HG03575 (cell line): ENCODE measurements around the gene MSLN.

Experiments
- ATAC-seq: cut with Tn5 transposase; IDR thresholded peaks from one replicate; pipeline ENCODE4 v1.9.1; 2021; ENCODE audit not compliant: unreplicated experiment, insufficient number of reproducible peaks, low FRiP score; ENCODE audit errors: extremely low read depth

MSLN gene

DNA sequence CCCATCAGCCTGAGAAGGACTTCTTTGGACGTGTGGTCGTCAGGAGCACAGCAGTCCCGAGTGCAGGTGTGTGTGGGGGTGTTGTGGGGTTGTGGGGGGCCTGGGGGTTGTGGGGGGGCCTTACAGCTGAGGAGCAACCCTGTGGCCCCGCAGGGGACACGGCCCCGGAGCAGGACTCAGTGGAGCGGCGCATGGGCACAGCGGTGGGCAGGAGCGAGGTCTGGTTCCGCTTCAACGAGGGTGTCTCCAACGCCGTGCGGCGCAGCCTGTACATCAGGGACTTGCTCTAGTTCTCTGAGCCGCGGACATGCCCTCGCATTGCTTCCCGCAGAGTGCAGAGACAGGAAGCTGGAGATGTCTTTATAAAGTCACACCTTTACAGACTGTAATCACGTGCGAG lies 37.2 kb downstream of the MSLN start:
- no peak for ATAC-seq

DNA sequence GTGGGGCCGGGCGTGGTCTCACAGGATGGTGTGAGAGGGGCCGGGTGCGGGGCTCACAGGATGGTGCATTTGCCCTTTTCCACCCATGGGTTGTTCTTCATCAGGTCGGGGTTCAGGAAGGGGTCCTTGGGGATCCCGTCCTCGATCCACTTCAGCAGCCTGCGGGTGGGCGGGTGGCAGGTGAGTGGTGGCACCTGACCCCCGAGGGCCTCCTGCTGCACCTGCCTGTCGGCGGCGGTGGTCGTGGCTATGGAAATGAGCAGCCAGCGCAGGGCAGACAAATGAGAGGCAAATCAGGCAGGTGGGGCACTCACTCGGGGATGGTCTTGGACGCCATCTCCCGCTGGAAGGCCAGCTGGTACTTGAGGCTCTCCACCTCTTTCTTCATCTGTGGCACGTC lies 38.1 kb downstream of the MSLN start:
- no peak for ATAC-seq

DNA sequence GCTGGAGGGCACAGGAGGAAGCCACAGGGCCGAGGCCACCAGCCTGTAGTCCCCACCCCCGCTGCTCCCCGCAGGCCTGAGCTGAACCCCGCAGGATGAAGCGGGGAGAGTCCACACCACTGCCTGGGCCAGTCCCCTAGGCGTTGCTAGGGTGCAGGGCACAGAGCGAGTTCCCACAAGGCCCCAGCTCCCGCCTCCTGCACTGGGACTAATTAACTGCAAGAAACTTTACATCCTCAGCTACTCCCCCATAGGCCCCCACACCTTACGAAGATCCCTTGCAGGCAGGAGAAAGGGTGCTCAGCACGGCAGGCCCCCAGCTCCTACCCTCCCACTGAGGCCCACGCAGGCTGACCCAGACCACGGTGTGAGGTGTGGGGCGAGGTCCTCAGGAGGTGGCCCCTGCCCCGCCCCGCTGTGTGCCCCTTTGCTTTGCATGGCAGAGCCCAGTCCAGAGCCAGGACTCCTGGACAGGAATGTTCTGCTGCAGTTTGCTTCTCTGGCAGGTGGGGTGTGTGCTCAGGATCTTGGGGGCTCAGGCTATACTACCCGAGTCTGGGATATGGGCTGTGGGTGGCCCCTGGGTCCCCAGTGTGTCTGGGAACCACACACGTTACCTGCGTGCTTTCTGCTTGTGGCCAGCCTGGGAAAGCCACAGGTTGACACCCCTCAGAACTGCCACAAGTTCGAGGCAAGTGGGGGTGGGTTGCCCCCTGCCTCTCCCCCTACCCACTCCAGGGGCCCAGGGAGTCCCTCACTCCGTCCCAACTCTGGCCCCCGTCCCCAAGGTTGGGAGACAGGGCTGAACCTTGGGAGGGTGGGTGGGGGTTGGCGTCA lies 38.8 kb downstream of the MSLN start:
- no peak for ATAC-seq

DNA sequence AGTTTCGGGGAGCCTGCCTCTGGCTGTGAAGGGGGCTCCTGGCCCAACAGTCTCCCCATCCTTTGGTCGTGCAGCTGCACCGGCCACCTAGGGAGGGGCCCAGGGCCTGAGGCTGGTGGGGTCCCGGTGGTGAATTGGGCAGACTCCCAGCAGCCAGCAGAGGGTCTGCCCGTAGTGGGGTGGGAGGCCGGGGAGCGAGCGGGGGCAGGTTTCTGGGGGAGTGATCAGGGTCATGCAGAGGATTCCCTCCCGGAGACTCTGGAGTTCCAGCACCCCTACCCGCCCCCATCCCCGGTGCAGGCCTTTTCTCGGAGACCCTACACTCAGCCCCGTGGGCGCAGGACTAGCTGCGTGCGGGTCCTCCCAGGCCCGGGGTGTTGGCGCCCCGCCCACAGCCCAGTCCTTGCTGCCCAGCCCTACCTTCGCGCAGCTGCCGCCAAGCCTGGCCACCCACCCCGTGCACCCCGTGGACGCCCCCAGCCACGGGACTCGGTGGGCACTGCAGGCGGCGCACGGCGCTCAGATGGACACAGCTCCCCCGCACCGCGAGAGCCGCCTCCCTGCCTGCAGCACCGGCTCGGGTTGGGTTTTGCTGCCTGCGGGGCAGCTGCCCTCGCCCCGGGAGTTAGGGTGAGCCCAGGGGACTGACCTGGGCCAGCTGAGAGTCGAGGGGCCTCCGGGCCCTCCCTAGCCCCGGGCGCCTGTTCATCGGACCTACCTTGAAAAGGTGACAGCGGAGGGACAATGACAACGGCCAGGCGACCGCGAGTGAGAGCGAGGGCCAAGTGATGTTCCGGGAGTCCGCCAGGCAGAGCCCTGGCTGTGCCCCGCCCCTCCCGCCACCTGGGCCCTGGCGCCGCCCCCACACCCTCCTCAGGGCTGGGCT lies 39.7 kb downstream of the MSLN start, which contains the start of gene GNG13:
Gene GNG13 (minus strand): TSS at position 787 of the 886 bp plus-strand sequence. CDS start 1,657 bp downstream, outside the sequence.
- no peak for ATAC-seq

DNA sequence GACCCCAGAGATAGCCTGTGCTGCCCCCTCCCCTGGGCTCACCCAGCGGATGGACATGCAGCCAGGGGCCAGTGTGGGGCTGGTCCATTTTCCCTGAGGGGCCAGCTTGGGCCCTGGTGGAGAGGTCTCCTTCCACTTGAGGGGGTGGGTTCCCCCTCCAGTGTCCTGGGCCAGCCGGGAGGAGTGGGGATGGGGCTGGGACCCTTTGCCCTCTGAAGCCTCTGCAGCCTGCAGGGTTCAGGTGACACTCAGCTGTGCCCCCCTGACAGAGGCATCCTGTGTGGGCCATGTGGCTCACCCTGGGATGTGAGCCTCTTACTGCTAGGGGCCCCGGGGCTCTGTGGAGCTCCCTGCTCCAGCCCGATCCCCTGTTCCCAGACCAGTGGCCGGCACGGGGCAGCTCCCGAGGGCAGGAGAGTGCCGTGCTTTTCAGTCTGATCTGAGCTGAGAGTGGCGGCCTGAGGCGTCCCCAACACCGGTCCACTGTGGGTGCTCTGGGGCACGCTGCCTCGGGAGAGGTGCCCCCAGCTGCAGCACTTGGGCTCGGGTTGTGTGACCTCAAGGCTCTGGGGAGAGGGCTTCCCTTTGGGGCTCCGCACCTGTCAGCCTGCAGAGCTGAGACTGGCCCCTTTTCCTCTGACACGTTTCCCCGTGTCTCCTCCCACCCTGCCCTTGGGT lies 40.4 kb downstream of the MSLN start:
- ATAC-seq: no peak

DNA sequence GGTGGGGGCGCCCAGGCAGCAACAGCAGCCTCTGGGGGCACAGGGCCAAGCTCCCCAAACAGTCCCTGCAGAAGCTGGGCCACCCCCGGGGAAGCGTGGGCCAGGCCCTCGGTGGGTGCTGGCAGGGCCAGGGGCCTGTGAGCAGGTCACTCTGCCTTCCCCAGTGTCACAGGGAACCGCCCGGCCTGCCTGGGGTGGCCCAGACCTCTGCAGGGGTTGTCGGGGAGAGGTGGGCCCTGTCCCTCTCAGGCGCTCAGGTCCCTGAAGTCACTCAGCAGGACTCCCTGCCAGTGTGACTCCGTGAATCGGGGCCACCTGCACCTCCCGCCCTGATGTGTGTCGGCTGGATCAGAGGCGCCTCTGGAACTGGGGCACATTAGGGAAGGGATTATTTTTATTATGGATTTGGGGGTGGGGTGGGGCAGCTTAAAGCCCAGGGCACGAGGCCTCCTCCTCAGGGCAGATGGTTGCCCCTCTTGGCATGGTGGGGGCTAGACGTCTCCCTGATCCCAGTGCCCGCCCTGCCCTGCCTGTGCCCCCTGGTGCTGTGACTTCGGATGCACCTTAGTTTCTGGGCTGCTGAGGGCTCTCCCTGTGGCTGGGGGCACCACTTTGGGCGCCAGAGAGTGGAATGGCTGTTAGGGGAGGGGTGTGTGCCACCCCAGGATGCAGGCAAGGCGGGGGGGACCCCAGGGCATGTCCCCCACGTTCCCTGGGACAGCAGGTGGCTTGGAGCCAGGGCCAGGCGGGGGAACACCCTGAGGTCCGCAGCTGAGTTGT lies 41.2 kb downstream of the MSLN start:
- ATAC-seq: no peak

DNA sequence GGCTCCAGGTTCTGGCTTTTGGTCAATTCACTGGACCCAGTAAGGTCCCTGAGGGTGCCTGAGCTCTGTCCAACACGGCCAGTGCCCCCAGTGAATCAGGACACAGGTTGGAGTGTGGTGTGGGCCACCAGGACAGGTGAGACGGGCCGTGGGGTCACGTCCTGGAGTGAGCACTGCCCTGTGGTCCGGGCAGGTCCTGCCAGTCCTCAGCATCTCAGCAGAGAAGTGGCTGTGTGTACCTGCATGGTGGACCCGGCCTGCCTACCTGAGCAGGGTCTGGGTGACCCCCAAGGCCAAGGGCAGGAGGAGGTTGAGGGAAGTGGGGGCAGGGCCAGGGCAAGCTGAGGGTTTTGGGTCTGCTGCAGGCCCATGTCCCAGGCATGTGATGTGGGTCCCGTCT lies 41.9 kb downstream of the MSLN start:
- ATAC-seq: no peak

DNA sequence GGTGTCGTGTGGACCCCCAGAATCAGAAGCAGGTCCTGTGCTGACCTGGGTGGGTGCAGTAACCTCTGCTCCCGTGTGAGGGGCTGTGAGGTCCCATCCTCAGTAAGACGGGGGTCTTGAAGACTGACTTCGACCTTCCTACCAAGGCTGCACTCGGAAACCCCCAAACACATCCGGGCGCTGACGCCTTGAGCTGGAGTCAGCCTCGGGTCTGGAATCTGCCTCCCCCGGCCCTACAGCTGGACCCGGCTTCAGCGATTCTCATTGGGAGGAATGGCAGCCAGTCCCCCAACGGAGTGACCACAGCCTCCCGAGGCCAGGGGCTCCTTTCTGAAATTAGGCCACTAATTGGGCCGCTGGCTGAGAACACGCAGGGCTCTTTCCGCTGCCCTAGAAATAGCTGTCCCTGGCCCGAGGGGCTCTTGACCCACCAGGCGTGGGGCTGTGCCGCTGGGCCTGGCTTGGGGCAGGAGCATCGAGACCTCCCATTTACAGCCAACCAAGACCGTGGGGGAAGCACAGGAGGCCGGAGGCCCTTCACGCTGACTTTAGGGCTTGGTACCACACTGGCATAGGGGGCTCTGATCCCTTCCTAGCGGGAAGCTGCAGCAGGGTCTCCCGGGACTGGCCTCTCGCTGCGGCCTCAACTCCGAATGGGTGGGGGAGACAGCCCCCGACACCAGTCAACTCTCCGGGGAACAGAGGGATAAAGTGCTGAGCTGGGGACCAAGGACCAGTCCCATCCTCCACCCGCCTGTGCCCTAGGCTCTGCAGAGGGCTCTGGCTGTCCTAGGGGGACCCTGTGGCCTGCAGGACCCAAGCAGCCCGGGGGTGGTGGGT lies 42.6 kb downstream of the MSLN start:
- ATAC-seq: no peak

DNA sequence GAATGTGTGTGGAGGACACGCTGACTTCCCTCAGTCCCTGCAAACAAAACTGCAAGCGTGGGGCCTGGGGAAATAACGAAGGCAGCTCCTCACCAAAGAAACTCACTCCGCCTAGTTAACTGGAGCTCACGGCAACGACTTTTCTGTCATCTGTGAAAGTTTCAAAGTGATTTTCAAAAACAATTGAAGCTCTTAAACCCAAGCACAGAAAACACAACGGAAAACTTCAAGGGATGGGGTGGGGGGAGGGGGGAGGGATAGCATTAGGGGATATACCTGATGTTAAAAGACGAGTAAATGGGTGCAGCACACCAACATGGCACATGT lies 43.2 kb downstream of the MSLN start:
- ATAC-seq: no peak

DNA sequence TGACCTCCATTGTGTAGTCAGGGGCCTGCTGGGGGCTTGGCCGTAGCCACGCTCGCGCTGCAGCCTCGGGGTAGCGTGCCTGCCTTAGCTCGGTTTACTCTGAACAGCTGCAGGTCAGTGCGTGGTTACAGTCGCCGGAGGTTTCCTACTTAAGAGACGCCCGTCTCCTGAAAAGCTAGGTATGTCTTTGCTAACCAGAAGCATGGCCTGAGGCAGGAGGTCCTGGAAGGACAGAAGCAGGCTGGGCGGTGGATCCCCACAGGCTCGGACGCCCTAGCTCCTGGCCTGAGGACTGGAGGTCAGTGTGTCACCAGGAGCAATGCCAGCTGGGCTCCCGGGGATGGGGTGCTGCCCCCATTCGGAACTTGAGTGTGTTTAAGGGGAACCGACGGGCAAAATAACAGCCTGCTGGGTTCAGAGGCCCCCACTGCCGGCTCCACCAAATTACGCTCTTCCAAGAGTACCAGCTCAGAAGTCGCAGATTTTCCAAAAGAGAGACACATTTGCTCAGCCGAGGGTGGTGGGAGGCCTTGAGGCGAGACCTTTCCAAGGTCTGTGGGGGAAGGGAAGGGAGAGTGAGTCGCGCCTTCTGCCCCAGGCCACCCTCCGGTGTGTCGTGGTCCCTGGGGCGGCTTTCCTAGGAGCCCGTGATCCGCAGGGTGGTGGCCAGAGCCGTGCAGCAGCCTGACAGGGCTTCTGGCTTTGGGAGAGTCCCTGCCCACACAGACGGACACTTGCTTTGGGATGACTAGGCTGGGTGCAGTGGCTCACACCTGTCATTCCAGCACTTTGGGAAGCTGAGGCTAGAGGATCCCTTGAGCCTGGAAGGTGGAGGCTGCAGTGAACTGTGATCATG lies 43.9 kb downstream of the MSLN start:
- ATAC-seq: no peak

DNA sequence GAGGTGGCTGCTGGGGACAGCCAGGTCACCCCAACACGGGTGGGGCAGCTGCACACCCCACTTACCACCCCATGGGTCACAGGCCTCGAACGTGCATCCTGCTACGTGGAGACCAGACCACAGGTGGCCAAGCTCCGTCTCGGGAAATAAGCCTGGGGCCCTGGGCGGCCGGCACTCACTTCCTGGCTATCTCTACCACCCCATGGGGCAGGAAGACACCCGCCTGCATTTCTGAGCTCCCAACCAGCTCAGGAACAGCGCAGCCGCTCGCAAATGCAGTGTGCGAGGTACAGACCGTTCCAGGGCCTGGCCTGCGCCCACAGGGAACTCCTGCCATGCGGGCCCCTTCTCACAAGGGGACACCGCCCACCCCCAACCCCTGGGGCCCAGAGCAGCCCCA lies 44.9 kb downstream of the MSLN start:
- ATAC-seq: no peak

DNA sequence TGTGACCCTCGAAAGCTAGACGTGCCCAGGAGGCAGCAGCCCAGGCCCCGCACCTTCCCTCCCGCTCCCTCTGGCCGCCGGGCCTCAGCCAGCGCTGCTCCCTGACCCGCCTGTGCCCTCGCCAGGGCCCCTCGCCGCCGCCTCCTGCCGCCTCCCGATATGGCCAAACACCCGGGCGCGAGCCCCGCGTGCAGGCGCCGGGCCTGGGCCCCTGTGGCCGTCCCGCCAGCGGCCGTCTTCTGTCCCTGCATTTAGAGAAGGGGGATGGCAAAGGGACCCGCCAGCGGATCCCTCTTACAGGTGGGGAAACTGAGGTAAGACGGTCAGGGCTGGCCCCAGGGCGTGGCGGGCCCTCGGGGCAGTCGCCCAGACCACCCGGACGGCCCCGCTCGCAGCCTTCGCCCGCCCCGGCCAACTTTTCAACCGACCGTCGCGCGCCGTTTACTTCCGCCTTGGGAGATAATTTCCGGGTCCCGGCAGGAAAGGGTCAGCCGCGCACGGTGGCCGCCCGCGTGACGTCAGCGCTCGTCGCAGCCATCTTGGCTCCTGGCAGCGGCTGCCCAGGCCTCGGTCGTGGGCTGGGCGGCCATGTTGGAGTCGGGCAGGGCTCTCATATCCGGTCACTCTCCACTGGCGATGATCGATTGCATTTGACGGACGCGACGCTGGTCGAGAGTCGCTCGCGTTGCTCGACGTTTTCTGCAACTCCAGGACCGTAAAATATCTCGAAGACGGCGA lies 47.0 kb downstream of the MSLN start:
- ATAC-seq: no peak

DNA sequence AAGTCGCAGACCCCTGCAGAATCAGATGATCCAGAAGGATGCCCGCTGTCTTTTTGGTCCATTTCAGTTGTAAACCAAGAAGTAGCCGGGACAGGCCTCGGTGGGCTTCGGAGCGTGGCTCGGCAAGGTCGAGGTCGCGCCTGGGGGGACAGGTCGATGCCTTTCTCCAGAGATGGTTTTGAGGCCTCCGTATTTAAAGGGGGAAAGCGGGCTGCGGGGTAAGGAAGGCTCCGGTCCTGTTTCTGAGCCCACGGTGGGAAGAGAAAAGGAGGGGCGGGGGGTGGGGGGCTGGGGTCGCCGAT lies 47.5 kb downstream of the MSLN start:
- ATAC-seq: no peak

DNA sequence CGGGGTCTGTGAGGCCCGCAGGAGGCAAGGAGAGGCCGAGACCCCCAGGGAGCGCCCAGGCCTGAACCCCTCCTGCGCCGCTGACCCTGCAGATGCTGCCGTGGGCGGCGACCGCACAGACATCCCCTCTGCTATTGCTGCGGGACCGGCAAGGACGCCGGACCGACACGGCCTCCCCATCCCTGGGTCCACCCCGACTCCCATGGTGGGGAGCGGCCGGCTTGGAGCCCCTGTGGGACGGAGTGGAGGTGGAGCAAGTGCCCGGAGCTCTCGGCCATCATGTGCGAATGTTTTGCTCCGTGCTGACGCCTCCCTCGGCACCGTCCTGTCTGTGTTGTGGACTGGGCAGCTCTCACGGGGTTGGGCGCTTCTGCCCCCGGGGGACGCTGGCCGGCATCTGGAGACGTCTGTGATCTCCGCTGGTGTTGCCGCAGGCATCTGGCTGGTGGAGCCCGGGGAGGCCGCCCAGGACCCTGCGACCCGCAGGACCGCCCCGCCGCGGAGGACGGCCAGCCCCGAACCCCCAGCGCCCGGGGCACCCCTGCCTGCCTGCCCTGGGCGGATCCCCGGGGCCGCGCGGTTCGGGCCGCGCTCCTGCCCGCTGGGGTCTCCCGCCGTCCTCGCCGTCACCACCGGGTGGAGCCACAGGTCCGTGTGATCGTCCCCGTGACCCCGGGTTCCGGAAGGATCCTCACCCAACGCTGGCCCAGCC lies 52.8 kb downstream of the MSLN start:
- ATAC-seq: no peak

DNA sequence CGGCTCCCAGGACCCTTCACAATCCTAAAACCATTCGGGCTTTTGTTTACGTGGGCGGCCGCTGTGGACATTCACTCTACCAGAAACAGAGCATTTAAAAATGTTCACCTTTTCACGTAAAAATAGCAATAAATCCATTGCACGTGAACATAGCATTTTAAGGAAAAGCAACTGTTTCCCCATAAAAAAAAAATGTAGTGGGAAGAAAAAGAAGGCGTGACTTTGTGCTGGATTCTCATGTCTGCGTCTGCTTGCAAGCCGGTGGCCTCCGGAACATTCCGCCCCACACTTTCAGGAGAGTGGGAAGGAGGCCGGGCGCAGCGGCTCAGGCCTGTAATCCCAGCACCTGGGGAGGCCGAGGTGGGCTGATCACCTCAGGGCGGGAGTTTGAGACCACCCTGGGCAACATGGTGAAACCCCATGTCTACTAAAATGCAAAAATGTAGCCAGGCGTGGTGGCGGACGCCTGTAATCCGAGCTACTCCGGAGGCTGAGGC lies 53.4 kb downstream of the MSLN start:
- ATAC-seq: no peak

DNA sequence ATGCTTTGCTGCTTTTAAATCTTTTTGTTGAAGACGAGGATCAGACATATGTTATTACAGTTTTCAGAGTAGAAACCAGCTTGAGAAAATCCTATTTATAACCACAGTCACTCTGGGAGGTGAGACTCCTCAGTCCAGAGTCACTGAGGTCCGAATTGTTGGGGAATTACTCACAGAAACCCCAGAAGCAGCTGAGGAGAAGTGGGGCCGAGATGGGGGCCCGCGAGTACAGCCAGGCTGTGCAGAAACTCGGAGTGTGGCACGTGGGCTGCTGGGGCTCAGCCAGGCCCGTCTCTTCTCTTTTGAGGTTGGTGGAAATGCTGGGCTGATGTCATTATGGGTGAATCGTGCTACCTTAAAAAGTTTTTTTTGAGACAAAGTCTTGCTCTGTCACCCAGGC lies 54.4 kb downstream of the MSLN start:
- no peak for ATAC-seq
